Spleen (tissue), 7 donors: Measurements from ENCODE around the gene FARP1.

Experiments
- CTCF ChIP-seq, 11 experiments: fragments of 200-600 bp in 7 of 11; fragments of 450-650 bp in 4 of 11; sonication (generic) in 4 of 11; IDR thresholded peaks in 8 of 11; conservative IDR thresholded peaks in 3 of 11; 1 replicate in 7 of 11; 2 replicates in 4 of 11; pipeline versions ENCODE4 v1.4.0 to v1.8.0; 2016 to 2021; ENCODE audit warnings: antibody characterized with exemption in 11 of 11, inconsistent platforms in 4 of 11, mild to moderate bottlenecking in 1 of 11
- POLR2AphosphoS5 ChIP-seq, 3 donors: sonication (generic); formaldehyde crosslinking; IDR thresholded peaks; one replicate each; pipeline ENCODE4 v1.5.1; 2017; ENCODE audit warnings: antibody characterized with exemption in 3 of 3
- donor health status: DM: no; HTN: no; CAD: no; lungs with moderate emphysema.
- donor health status: DM: no; HTN: no; CAD: no.
- donor health status: DM: no; HTN: no; CAD: no.

- TF ChIP-seq CTCF (IDR thresholded peaks at IDR 0.05 in 8 of 11, conservative IDR thresholded peaks at IDR 0.05 in 3 of 11) (no peak), POLR2AphosphoS5 (IDR thresholded peaks at IDR 0.05) (no peak)
Observed at GRCh38 chr13:98147521-98147920, 4.6 kb downstream of the FARP1 start.
